Measurements from ENCODE around the gene SDC4.
A peak's percentile ranks its signal among the peaks of the same experiment; 100 is the strongest.

Gene SDC4

DNA sequence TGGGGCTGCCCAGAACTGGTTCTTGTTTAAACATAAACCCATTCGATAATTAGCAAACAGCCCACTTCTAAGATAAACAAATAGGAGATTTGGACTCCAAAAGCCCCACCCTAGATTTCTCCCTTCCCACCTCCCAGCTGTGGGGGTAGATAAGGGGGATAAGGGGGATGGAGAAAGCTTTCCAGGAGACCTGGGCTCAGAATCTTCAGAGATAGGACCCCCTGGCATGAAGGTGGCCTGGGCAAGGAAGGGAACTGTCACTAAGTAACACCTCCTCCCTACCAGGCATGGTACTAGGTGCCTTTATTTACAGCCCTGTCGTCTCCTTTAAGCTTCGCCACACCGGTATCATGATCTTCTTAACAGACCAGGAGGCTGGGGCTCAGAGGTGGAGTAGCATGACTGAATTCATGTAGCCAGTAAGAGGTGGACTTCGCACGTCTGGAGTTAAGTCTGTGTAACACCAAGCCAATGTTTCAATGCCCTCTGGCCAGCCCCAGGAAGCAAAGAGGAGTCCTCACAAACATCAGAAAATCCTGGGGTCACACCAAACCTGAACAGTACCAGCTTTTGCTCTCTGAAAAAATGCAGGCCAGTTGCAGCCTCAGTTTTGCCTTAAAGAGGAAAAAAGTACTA lies 4.6 kb downstream of the SDC4 start:
- DNase-seq (ENCODE audit: low spot score): no peak

- no peak for DNase-seq (ENCODE audit: low spot score)
Observed at GRCh38 chr20:45342855-45343531, 5.2 kb downstream of the SDC4 start.

- peak; percentile 56 for DNase-seq (ENCODE audit: low spot score)
Observed at GRCh38 chr20:45341939-45342854, 6.0 kb downstream of the SDC4 start.

DNA sequence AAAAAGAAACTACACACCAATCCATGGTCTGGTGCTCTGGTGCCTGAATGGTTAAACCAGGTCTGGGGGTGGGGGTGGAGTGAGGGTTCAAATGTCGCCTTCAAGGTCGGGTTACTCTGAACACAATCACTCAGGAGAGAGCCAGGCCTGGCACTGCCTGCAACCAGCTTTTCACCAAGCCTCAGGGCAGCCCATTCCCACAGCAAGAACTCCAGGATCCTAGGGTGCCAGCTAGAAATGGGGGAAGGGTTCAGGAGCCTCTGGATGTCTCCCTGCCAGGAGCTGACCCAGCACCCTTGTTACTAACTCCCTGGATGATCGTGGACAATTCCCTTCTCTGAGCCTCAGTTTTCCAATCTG lies 6.7 kb downstream of the SDC4 start:
- DNase-seq (ENCODE audit: low spot score): no peak

DNA sequence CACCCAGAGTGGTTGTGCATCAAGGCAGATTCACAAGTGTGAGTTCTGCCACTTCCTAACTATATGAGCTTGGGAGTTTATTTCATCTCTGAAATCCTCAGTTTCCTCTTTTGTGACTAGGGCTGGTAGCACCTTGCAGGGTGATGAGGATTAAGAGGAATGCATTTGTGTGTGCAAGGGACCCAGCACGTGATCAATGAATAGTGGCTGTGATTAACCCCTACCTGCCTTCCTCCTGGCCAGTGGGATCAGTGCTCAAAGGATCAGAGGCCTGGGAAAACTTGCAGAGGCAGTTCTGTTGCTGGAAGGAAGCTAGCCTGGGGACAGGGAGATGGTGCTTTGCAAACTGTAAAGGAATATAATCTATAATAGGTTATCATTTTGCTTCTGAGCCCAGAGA lies 7.3 kb downstream of the SDC4 start:
- DNase-seq (ENCODE audit: low spot score): no peak

DNA sequence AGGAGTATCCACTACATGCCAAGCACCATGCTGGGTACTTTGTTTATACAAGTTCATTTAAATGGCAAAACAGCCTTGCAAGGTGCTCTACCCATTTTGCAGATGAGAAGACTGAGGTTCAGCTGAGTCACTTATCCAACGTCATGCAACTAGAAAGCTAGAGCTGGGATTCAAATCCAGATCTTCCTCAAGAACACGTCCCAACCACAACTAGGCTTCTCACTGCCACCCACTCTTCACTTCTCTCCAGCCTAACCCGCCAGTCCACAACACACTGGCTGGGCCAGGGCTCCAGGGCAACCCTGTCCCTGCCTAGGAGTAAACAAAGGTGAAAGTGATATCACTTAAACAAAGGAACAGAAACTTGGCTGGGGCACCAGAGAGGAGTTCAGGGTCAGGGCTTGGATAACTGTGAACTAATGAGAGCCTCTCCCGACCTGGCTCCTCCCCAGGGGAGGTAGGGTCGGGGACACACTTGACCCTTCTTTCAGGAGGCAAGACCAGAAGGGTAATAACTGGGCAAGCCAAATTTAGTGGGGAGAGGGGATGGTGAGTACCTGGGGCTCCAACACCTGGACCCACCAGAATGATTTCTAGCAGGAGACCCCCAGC lies 7.9 kb downstream of the SDC4 start:
- no peak for DNase-seq (ENCODE audit: low spot score)

- no peak for DNase-seq (ENCODE audit: low spot score)
Observed at GRCh38 chr20:45339799-45340198, 8.4 kb downstream of the SDC4 start.

- no peak for DNase-seq (ENCODE audit: low spot score)
Observed at GRCh38 chr20:45339084-45339483, 9.1 kb downstream of the SDC4 start.

- DNase-seq (ENCODE audit: low spot score): no peak
Observed at GRCh38 chr20:45338121-45339030, 9.8 kb downstream of the SDC4 start.

DNA sequence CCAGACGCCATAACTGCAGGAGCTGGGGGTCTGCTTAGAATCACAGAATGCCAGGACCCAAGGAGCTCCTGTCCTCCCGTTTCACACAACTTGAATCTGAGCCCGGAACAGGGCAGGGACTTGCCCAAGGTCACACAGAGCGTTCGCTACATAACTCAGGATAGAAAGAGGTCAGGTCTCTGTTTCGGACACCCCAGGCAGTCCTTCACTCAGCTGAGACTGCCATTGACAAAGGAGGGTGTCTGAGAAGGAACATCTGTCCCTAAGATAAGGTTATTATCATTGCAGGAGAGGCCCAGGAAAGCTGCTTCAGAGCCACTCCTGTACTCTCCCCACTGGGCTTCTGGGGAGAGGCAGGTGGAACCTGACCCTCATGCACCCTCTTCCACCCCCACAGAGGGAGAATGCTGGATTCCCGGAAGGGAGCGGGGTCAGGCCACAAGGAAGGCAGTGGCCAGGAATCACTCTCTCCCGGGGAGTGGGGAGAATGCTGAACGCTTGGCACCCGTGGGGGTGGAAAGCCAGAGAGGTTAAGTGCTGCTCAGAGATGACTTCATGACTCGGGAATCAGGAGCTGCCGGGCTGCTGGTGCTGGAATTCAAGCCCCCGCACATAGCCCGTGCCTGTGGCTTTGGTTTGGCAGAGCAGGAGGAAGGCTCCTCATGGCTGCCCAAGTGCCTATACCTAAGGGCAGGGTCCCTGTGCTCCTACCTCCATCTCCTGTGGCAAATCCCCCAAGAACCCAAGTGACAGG lies 10.7 kb downstream of the SDC4 start:
- DNase-seq (ENCODE audit: low spot score): peak; percentile 91

GRCh38 chr20:45336530-45337366 lies 11.5 kb downstream of the SDC4 start:
- peak; percentile 90 for DNase-seq (ENCODE audit: low spot score)

GRCh38 chr20:45330476-45330875 lies 17.7 kb downstream of the SDC4 start:
- no peak for DNase-seq (ENCODE audit: low spot score)

GRCh38 chr20:45329497-45330319 lies 18.5 kb downstream of the SDC4 start:
- no peak for DNase-seq (ENCODE audit: low spot score)

DNA sequence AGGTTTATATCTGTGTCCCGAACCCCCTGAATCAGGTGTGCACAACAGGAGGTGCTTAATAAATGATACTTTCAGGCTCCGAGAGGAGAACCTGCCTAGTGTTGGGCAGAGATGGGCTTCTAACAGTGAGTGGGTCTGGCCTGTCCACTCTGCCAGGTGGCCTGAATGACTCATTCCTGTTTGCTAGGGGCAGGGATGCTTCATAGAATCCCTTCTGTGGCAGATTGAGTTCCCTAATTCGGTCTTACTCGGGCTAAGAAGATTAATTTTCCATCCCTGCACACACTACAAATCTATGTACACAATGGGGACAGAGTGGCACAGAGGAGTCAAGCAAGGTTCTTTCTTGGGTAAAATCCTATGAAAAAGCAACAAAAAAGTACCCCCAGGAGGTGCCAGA lies 19.8 kb downstream of the SDC4 start:
- no peak for DNase-seq (ENCODE audit: low spot score)

- DNase-seq (ENCODE audit: low spot score): no peak
Observed at GRCh38 chr20:45325371-45325770, 22.9 kb downstream of the SDC4 start.

DNA sequence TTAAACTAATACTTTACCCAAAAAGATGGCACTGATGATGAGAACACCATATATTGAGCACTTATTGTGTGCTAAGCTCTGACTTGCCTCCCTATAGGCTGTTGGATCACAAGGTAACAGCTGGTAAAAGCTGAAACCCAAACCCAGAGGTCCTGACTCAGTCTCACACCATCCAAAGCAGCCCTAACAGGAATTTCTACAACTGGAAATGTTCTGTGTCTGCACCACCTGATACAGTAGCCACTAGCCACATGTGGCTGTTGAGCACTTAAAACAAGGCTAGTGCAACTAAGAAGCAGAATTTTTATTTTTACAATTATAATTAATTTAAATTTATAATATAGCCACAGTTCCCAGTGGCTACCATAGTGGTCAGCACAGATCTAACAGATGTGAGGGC lies 24.5 kb downstream of the SDC4 start:
- peak; percentile 51 for DNase-seq (ENCODE audit: low spot score)

GRCh38 chr20:45322952-45323383 lies 25.3 kb downstream of the SDC4 start:
- no peak for DNase-seq (ENCODE audit: low spot score)

DNA sequence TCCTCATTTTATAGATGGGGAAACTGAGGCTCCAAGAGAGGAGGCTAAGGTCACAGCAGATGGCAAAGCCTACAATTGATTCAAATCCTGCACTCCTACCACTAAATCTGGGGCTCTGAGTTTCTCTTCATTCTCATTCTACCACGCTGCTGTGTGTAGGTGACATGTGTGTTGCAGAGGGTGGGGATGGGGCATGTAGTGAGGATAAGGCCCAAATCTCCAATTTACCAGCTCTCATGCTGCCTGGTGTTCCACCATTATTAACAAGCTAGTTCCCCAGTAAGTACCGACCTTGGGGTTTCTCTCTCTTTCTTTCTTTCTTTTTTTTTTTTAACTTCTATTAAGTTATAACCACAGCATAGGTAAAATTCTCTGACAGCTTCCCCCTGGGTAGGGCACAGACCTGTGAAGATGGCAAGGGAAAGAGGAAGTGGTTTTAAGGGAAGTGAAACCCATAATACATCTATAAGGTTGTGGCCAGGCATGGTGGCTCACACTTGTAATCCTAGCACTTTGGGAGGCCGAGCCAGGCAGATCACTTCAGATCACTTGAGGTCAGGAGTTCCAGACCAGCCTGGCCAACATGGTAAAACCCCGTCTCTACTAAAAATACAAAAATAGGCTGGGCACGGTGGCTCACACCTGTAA lies 27.2 kb downstream of the SDC4 start:
- DNase-seq (ENCODE audit: low spot score): no peak
